Measurements from ENCODE around the gene STIM1.

STIM1 gene

GRCh38 chr11:3854977-3855807, at the start of gene STIM1:
TSS of gene STIM1 (plus strand) at chr11:3855664. CDS start at chr11:3856271, 607 bp downstream.
- peak; percentile 93 for TF ChIP-seq CTCF (IDR thresholded peaks at IDR 0.05; ENCODE audit: insufficient read depth, low read length, poor library complexity, severe bottlenecking)
- no peaks in the 10 kb centered on the region for H3K27me3 ChIP-seq (replicated peaks; ENCODE audit: control insufficient read depth, insufficient read depth, low read length)
- peak within 1 kb of the TSS; percentile 79 for H3K4me3 ChIP-seq (replicated peaks; ENCODE audit: low read depth, low read length)
- DNase-seq (ENCODE audit: extremely low read depth, insufficient read length), result peak; percentile 96
- H3K36me3 ChIP-seq (ENCODE audit: control insufficient read depth, insufficient read depth, low read length), result no peaks in the 10 kb centered on the region

- DNase-seq (ENCODE audit: extremely low read depth, insufficient read length), result peak; percentile 75
- Histone ChIP-seq H3K36me3 (ENCODE audit: control insufficient read depth, insufficient read depth, low read length) (no peaks in the 10 kb centered on the region), H3K27me3 (replicated peaks; ENCODE audit: control insufficient read depth, insufficient read depth, low read length) (no peaks in the 10 kb centered on the region), H3K4me3 (replicated peaks; ENCODE audit: low read depth, low read length) (peak within 1 kb of the TSS; percentile 63)
- TF ChIP-seq CTCF (IDR thresholded peaks at IDR 0.05; ENCODE audit: insufficient read depth, low read length, poor library complexity, severe bottlenecking), result peak; percentile 76
Observed at GRCh38 chr11:3807909-3808860, 47.3 kb upstream of the STIM1 start, which contains the start of gene PGAP2. TSS of gene PGAP2 (plus strand) at chr11:3808560. CDS start at chr11:3811260, 2,700 bp downstream.

- H3K36me3 ChIP-seq (ENCODE audit: control insufficient read depth, insufficient read depth, low read length), result no peaks in the 10 kb centered on the region
- TF ChIP-seq CTCF (IDR thresholded peaks at IDR 0.05; ENCODE audit: insufficient read depth, low read length, poor library complexity, severe bottlenecking), result peak; percentile 65
- H3K4me3 ChIP-seq (replicated peaks; ENCODE audit: low read depth, low read length), result peak overlapping the region; percentile 63
- no peaks in the 10 kb centered on the region for H3K27me3 ChIP-seq (replicated peaks; ENCODE audit: control insufficient read depth, insufficient read depth, low read length)
- no peak for DNase-seq (ENCODE audit: extremely low read depth, insufficient read length)
Observed at GRCh38 chr11:3808861-3809623, 46.4 kb upstream of the STIM1 start.

- Histone ChIP-seq H3K36me3 (ENCODE audit: control insufficient read depth, insufficient read depth, low read length) (no peaks in the 10 kb centered on the region), H3K27me3 (replicated peaks; ENCODE audit: control insufficient read depth, insufficient read depth, low read length) (no peaks in the 10 kb centered on the region), H3K4me3 (replicated peaks; ENCODE audit: low read depth, low read length) (no peak overlapping the region)
- no peak for TF ChIP-seq CTCF (IDR thresholded peaks at IDR 0.05; ENCODE audit: insufficient read depth, low read length, poor library complexity, severe bottlenecking)
- no peak for DNase-seq (ENCODE audit: extremely low read depth, insufficient read length)
Observed at GRCh38 chr11:3809624-3809928, 45.9 kb upstream of the STIM1 start.

- Histone ChIP-seq H3K36me3 (ENCODE audit: control insufficient read depth, insufficient read depth, low read length) (no peaks in the 10 kb centered on the region), H3K27me3 (replicated peaks; ENCODE audit: control insufficient read depth, insufficient read depth, low read length) (no peaks in the 10 kb centered on the region), H3K4me3 (replicated peaks; ENCODE audit: low read depth, low read length) (no peak overlapping the region)
- no peak for TF ChIP-seq CTCF (IDR thresholded peaks at IDR 0.05; ENCODE audit: insufficient read depth, low read length, poor library complexity, severe bottlenecking)
- no peak for DNase-seq (ENCODE audit: extremely low read depth, insufficient read length)
Observed at GRCh38 chr11:3810446-3810845, 45.0 kb upstream of the STIM1 start.

All from GM06990 (cell line).